Measurements from ENCODE around the gene TAF6. TPM values are rescaled to one million over a fixed set of nuclear protein-coding genes. Genes with fewer than 3 reads are reported as not detected.

The TAF6 gene
- total and polyA plus RNA-seq, 9 of the 15 experiments (the other 6 are each of a cell fraction or from before 2014, with no cell fraction given): 0.78 to 78.7 (median 21.3) TPM

- no peak for TF ChIP-seq RNF219 (CRISPR knock-in tag; IDR thresholded peaks at IDR 0.05)
- no peak for TF ChIP-seq CC2D1A (IDR thresholded peaks at IDR 0.05)
- peak; percentile 48; the same call in 1 of the 2 replicates for TF ChIP-seq PBX2 (CRISPR knock-in tag; IDR thresholded peaks at IDR 0.05; ENCODE audit: low read depth)
- peak; percentile 54; the same call in 1 of the 2 replicates for TF ChIP-seq PBX2 (tag; conservative IDR thresholded peaks at IDR 0.05; ENCODE audit: low read depth)
- TF ChIP-seq ZNF24 (IDR thresholded peaks at IDR 0.05): no peak
- no peak for TF ChIP-seq SMARCA5 (IDR thresholded peaks at IDR 0.05)
- TF ChIP-seq EHMT2 (IDR thresholded peaks at IDR 0.05): no peak
- no peak for TF ChIP-seq LCOR (CRISPR knock-in tag; IDR thresholded peaks at IDR 0.05)
- TF ChIP-seq DLX4 (CRISPR knock-in tag; IDR thresholded peaks at IDR 0.05): no peak
- TF ChIP-seq MEIS2 (IDR thresholded peaks at IDR 0.05; ENCODE audit: partially characterized antibody): peak; percentile 80
- no peak for TF ChIP-seq ZNF280A (IDR thresholded peaks at IDR 0.05; ENCODE audit: low read depth, partially characterized antibody)
Observed at GRCh38 chr7:100102950-100103840, 16.0 kb downstream of the TAF6 start (continued).

All from K562 (cell line).